HL-60 (cell line): Measurements from ENCODE around the gene KCNQ1.

ENCODE experiments used
- CTCF ChIP-seq: IDR thresholded peaks from one replicate; pipeline ENCODE4 v1.5.1; 2011; ENCODE audit warnings: low read length, control low read depth, inconsistent platforms; ENCODE audit not compliant: insufficient read depth
- REST ChIP-seq: IDR thresholded peaks from 2 replicates; pipeline ENCODE4 v1.6.1; 2012; ENCODE audit warnings: low read depth; ENCODE audit not compliant: insufficient replicate concordance

- no peak for TF ChIP-seq CTCF
- no peak for TF ChIP-seq REST
These were observed 353.0 kb downstream of the KCNQ1 start for GRCh38 chr11:2797741-2798361.
